ENCODE results near the gene RSPH1. TPM values are rescaled to one million over a fixed set of nuclear protein-coding genes. Genes with fewer than 3 reads are reported as not detected.

RSPH1 gene
- total RNA-seq, 2 experiments from 2014 or later, result 0.21 to 0.34 TPM

GRCh38 chr21:42424914-42425541 is 71.0 kb downstream of the RSPH1 start:
- H3K36me3 Mint-ChIP-seq (ENCODE audit: low read depth), result peaks cover 77% of the 10 kb centered on the region
- POLR2A ChIA-PET, result interaction anchor here (1.2 kb wide), 1 partner anchor 103 kb away, joined by 3 read pairs; no protein-coding TSS in a partner anchor
- CTCF ChIA-PET, result interaction anchor here (0.9 to 8.6 kb wide), 5 partner anchors 9 to 33 kb away, joined by 3 to 56 read pairs (median 5); partner anchors contain the start of gene UBASH3A

GRCh38 chr21:42423685-42424084 is 72.3 kb downstream of the RSPH1 start:
- H3K27me3 Mint-ChIP-seq, result no peaks in the 10 kb centered on the region
- peak overlapping the region; percentile 87 for H3K27ac Mint-ChIP-seq
- ChIA-PET CTCF (interaction anchor here (0.9 to 8.6 kb wide), 6 partner anchors 12 to 85 kb away, joined by 3 to 56 read pairs (median 4); partner anchors contain the start of gene UBASH3A), POLR2A (interaction anchor here (1.1 to 1.2 kb wide), 2 partner anchors 30 to 50 kb away, joined by 4 to 6 read pairs; no protein-coding TSS in a partner anchor)
- ATAC-seq, result peak; percentile 8
- H3K4me3 Mint-ChIP-seq, result peak overlapping the region; percentile 64
- intact Hi-C loops (cut with DNase I, micrococcal nuclease), result loop anchor here (1.0 to 5.0 kb wide), 6 partner anchors 8 to 421 kb away; no protein-coding TSS in a partner anchor
- no peak for DNase-seq
- peaks cover 5% of the 10 kb centered on the region for H3K9me3 Mint-ChIP-seq (ENCODE audit: low read depth)
- peaks cover 86% of the 10 kb centered on the region for H3K4me1 Mint-ChIP-seq
- peaks cover 85% of the 10 kb centered on the region for H3K36me3 Mint-ChIP-seq (ENCODE audit: low read depth)

More at GRCh38 chr21:42424914-42425541, 71.0 kb downstream of the RSPH1 start:
- H3K27ac Mint-ChIP-seq, result peak overlapping the region; percentile 87
- no peaks in the 10 kb centered on the region for H3K9me3 Mint-ChIP-seq (ENCODE audit: low read depth)
- peak; percentile 55 for ATAC-seq
- H3K27me3 Mint-ChIP-seq, result no peaks in the 10 kb centered on the region
- peak; percentile 78 for DNase-seq
- H3K4me3 Mint-ChIP-seq, result peak overlapping the region; percentile 64
- intact Hi-C loops (cut with DNase I, micrococcal nuclease), result loop anchor here (5.0 kb wide), 4 partner anchors 33 to 423 kb away; no protein-coding TSS in a partner anchor
- peaks cover 74% of the 10 kb centered on the region for H3K4me1 Mint-ChIP-seq

GRCh38 chr21:42423197-42423675 is 72.8 kb downstream of the RSPH1 start:
- peaks cover 87% of the 10 kb centered on the region for H3K36me3 Mint-ChIP-seq (ENCODE audit: low read depth)
- CTCF ChIA-PET, result interaction anchor here (0.9 to 8.6 kb wide), 6 partner anchors 12 to 85 kb away, joined by 3 to 56 read pairs (median 4); partner anchors contain the start of gene UBASH3A

More at GRCh38 chr21:42423197-42423675, 72.8 kb downstream of the RSPH1 start:
- no peaks in the 10 kb centered on the region for H3K27me3 Mint-ChIP-seq
- intact Hi-C loops (cut with DNase I, micrococcal nuclease), result loop anchor here (1.0 to 5.0 kb wide), 6 partner anchors 8 to 421 kb away; no protein-coding TSS in a partner anchor
- peaks cover 5% of the 10 kb centered on the region for H3K9me3 Mint-ChIP-seq (ENCODE audit: low read depth)
- POLR2A ChIA-PET, result interaction anchor here (1.1 to 1.2 kb wide), 2 partner anchors 30 to 49 kb away, joined by 4 to 6 read pairs; no protein-coding TSS in a partner anchor
- peak; percentile 67 for ATAC-seq
- peak; percentile 76 for DNase-seq
- peak overlapping the region; percentile 64 for H3K4me3 Mint-ChIP-seq
- H3K27ac Mint-ChIP-seq, result peak overlapping the region; percentile 87
- H3K4me1 Mint-ChIP-seq, result peaks cover 90% of the 10 kb centered on the region

Other genes starting within 250 kb of the RSPH1 start
- not detected for gene TFF3, start 180.8 kb downstream of the RSPH1 start, total RNA-seq
- not detected for gene TFF2, start 145.2 kb downstream of the RSPH1 start, total RNA-seq
- not detected for gene TFF1, start 129.7 kb downstream of the RSPH1 start, total RNA-seq
- gene TMPRSS3, start 100.2 kb downstream of the RSPH1 start, total RNA-seq, result 100 to 1,000 TPM in 1 of 2 experiments, 10 to 100 TPM in 1; 99.1 to 113 TPM
- gene UBASH3A, start 92.3 kb downstream of the RSPH1 start, total RNA-seq, result 10 to 100 TPM; 37.3 to 39.0 TPM
- 10 to 100 TPM; 18.2 to 19.3 TPM for gene SLC37A1, start 17.6 kb upstream of the RSPH1 start, total RNA-seq
- gene PDE9A, start 157.4 kb upstream of the RSPH1 start, total RNA-seq, result 1 to 10 TPM; 7.1 to 7.3 TPM

Measured in activated CD4-positive, alpha-beta T cell treated with anti-CD3 and anti-CD28 coated beads for 36 hours (primary cell).